B cell (primary cell): ENCODE results near the gene ZDHHC7. TPM values are rescaled to one million over a fixed set of nuclear protein-coding genes. Genes with fewer than 3 reads are reported as not detected.

Source experiments
- ATAC-seq: fragments of 200-7000 bp; cut with Tn5 transposase; one replicate; pipeline ENCODE4 v1.10.0; 2021; ENCODE audit warnings: low read depth, mild to moderate bottlenecking, moderate number of reproducible peaks, moderate library complexity
- CTCF ChIA-PET: fragments of 350-600 bp; sonication (Branson Sonifier 250); formaldehyde crosslinking; loops from one replicate; lab custom pipeline; 2021; ENCODE audit warnings: antibody characterized with exemption, inconsistent platforms; lab: Charles Lee
- POLR2A ChIA-PET: fragments of 350-600 bp; sonication (Branson Sonifier 250); formaldehyde crosslinking; loops from one replicate; lab custom pipeline; 2021; ENCODE audit warnings: antibody characterized with exemption; lab: Charles Lee
- DNase-seq: peaks from one replicate; pipeline ENCODE4 v3.0.0; 2013
- H2AFZ ChIP-seq: 2 replicates; pipeline ENCODE4 v1.6.1; 2012; ENCODE audit warnings: mild to moderate bottlenecking, low read depth, low read length; ENCODE audit not compliant: insufficient read depth, poor library complexity, severe bottlenecking
- H3K27ac ChIP-seq, 2 donors: 1 replicate in 1 of 2; 2 replicates in 1 of 2; pipeline ENCODE4 v1.5.1; 2012 to 2013; ENCODE audit warnings: low read length in 2 of 2, mild to moderate bottlenecking in 2 of 2, moderate library complexity in 1 of 2
- H3K27me3 ChIP-seq, 4 experiments: fragments of 200-600 bp in 1 of 4; sonication (generic) in 1 of 4; replicated peaks in 1 of 4; 1 replicate in 2 of 4; 2 replicates in 2 of 4; pipeline versions ENCODE4 v1.6.1 to v1.7.0; 2013 to 2016; ENCODE audit warnings: low read length in 3 of 4, mild to moderate bottlenecking in 2 of 4, mixed read lengths in 1 of 4, moderate library complexity in 1 of 4; ENCODE audit not compliant: insufficient read depth in 4 of 4, control insufficient read depth in 3 of 4; ENCODE audit errors: control extremely low read depth in 1 of 4
- H3K36me3 ChIP-seq, 2 experiments: replicated peaks in 1 of 2; 1 replicate in 1 of 2; 2 replicates in 1 of 2; pipeline versions ENCODE4 v1.6.1 to v1.7.1; 2013; ENCODE audit warnings: low read length in 1 of 2; ENCODE audit not compliant: insufficient read depth in 2 of 2, control insufficient read depth in 1 of 2; ENCODE audit errors: control extremely low read depth in 1 of 2, extremely low read depth in 1 of 2
- H3K4me1 ChIP-seq, 2 donors: fragments of 200-600 bp in 1 of 2; sonication (generic) in 1 of 2; 1 replicate in 1 of 2; 2 replicates in 1 of 2; pipeline versions ENCODE4 v1.5.1 to v1.6.1; 2013 to 2017; ENCODE audit warnings: low read length in 2 of 2; ENCODE audit not compliant: control insufficient read depth in 2 of 2, insufficient read depth in 2 of 2
- H3K4me2 ChIP-seq: replicated peaks from 2 replicates; pipeline ENCODE3; 2012; ENCODE audit warnings: mild to moderate bottlenecking, low read depth, low read length; ENCODE audit not compliant: poor library complexity, severe bottlenecking
- H3K4me3 ChIP-seq, 5 experiments: fragments of 200-600 bp in 1 of 5; sonication (generic) in 1 of 5; 1 replicate in 3 of 5; 2 replicates in 2 of 5; pipeline versions ENCODE4 v1.5.1 to v1.7.0; 2011 to 2016; ENCODE audit warnings: low read length in 4 of 5, mild to moderate bottlenecking in 4 of 5, low read depth in 2 of 5, control low read depth in 1 of 5, moderate library complexity in 1 of 5; ENCODE audit not compliant: insufficient read depth in 1 of 5; ENCODE audit errors: control extremely low read depth in 1 of 5, extremely low read depth in 1 of 5
- H3K79me2 ChIP-seq: fragments of 200-600 bp; sonication (generic); one replicate; pipeline ENCODE4 v1.6.0; 2016; ENCODE audit warnings: low read length; ENCODE audit not compliant: control insufficient read depth, insufficient read depth
- H3K9ac ChIP-seq: fragments of 200-600 bp; sonication (generic); 2 replicates; pipeline ENCODE4 v1.6.1; 2017; ENCODE audit warnings: mild to moderate bottlenecking, low read length, moderate library complexity
- H3K9me3 ChIP-seq, 3 donors: one replicate each; pipeline versions ENCODE4 v1.6.1 to v1.7.1; 2013; ENCODE audit warnings: low read length in 2 of 3; ENCODE audit not compliant: control insufficient read depth in 2 of 3, insufficient read depth in 1 of 3; ENCODE audit errors: control extremely low read depth in 1 of 3
- H4K20me1 ChIP-seq: 2 replicates; pipeline ENCODE4 v1.6.0; 2012; ENCODE audit warnings: mild to moderate bottlenecking, low read length; ENCODE audit not compliant: insufficient read depth, control insufficient read depth, poor library complexity, severe bottlenecking
- H3K27ac Mint-ChIP-seq: one replicate; pipeline ENCODE4 v1.8.0; 2021; ENCODE audit warnings: mixed read lengths
- H3K27me3 Mint-ChIP-seq: one replicate; pipeline ENCODE4 v1.8.0; 2021; ENCODE audit warnings: mixed read lengths
- H3K4me1 Mint-ChIP-seq: one replicate; pipeline ENCODE4 v1.8.0; 2021; ENCODE audit warnings: mixed read lengths
- H3K4me3 Mint-ChIP-seq: one replicate; pipeline ENCODE4 v1.8.0; 2021; ENCODE audit warnings: mixed read lengths
- H3K9me3 Mint-ChIP-seq: one replicate; pipeline ENCODE4 v1.8.0; 2022; ENCODE audit warnings: mixed read lengths; ENCODE audit not compliant: insufficient read depth
- CTCF ChIP-seq: fragments of 200-600 bp; IDR thresholded peaks from one replicate; pipeline ENCODE4 v1.8.0; 2022; ENCODE audit warnings: antibody characterized with exemption, mild to moderate bottlenecking
- EZH2 ChIP-seq: IDR thresholded peaks from 2 replicates; pipeline ENCODE4 v1.6.1; 2012; ENCODE audit warnings: borderline replicate concordance, low read depth, mild to moderate bottlenecking, moderate library complexity, low read length; ENCODE audit not compliant: insufficient read depth, poor library complexity, severe bottlenecking
- WGBS: methylation state at CpG from one replicate; pipeline ENCODE4 v1.1.5; 2013; ENCODE audit warnings: missing lambda C conversion rate; ENCODE audit not compliant: insufficient coverage; 5-methylcytosine and 5-hydroxymethylcytosine counted together
- intact Hi-C: fragments of 100-400 bp; cut with micrococcal nuclease; formaldehyde crosslinking; loops from one replicate; pipeline ENCODE4 v1.10.0; 2022
- polyA plus RNA-seq: library from polyadenylated mRNA; depleted of rRNA; stranded (reverse); fragments of >200 nt; gene quantifications from 2 replicates; pipeline ENCODE4 v1.2.3, GENCODE V29; 2012
- total RNA-seq, 2 donors: library from RNA; stranded (reverse); fragments of 120-200 nt in 1 of 2; gene quantifications; 1 replicate in 1 of 2; 2 replicates in 1 of 2; pipeline versions ENCODE4 v1.2.3 to v1.2.4, GENCODE V29; 2013 to 2022

ZDHHC7 gene
- total and polyA plus RNA-seq, 2 donors (not counting 1 experiment from before 2014, with no cell fraction given): 25.2 to 36.1 TPM

DNA sequence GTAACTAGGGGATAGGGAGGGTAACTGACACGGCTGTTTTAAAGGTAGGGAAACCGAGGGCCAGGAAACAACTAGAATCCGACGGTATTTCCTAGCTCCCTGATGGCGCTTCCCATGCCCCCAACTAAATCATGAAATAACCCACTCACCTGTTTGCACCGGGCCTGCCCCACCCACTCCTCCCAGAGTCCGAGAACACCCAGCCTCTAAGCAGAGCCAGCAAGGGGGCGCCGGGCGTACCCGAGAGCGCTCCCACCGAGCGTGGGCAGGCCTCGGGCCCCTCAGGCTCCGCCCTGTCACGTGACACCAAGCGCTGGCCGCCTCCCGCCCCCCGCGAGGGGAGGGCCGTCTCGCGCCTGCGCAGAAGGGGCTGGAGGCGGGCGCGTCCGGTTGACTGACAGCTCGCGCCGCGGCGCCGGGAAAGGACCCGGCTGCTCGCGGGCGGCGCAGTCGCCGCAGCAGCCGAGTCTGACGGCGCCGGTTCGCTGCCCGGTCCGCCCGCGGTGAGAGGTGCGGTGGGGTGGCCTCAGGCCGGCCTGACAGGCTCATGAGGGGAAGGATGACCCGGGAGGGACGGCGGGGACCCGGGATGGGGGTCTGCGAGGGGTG, 16.1 kb upstream of the ZDHHC7 start, which contains the start of gene KIAA0513:
Gene KIAA0513 (plus strand): TSS at position 447 of the 609 bp plus-strand sequence. CDS start 39,277 bp downstream, outside the sequence.
- WGBS: under 1% methylated on average over 59 of the region's 59 CpGs
- Histone ChIP-seq H3K27me3 (peaks cover 0 to 6% (median 2%) of the 10 kb centered on the region in 4 experiments), H3K36me3 (no peaks in the 10 kb centered on the region), H3K4me3 (peak within 1 kb of the TSS; percentile 57 to 84 (median 80)), H3K9me3 (no peaks in the 10 kb centered on the region), H3K79me2 (no peaks in the 10 kb centered on the region), H3K9ac (peak within 1 kb of the TSS; percentile 80), H3K4me1 (peaks cover 28 to 33% of the 10 kb centered on the region in 2 donors), H2AFZ (peak within 1 kb of the TSS; percentile 93), H4K20me1 (no peaks in the 10 kb centered on the region), H3K27ac (peak within 1 kb of the TSS; percentile 52 to 75), H3K4me2 (peak within 1 kb of the TSS; percentile 93)
- no peaks in the 10 kb centered on the region for H3K9me3 Mint-ChIP-seq
- ATAC-seq (peak; percentile 92), DNase-seq (peak; percentile 96)
- ChIA-PET CTCF (interaction anchor here (1.2 to 3.4 kb wide), 4 partner anchors 16 to 59 kb away, joined by 3 to 22 read pairs (median 6); partner anchors contain the start of gene ZDHHC7), POLR2A (interaction anchor here (0.6 to 1.2 kb wide), 3 partner anchors 16 to 658 kb away, joined by 3 to 4 read pairs (median 3); partner anchors contain the start of gene ZDHHC7)
- H3K27ac Mint-ChIP-seq: peak within 1 kb of the TSS; percentile 89
- intact Hi-C loops: loop anchor here (1.0 to 5.0 kb wide), 4 partner anchors 16 to 1220 kb away; partner anchors contain the start of genes HSBP1 and ZDHHC7
- peak within 1 kb of the TSS; percentile 94 for H3K4me3 Mint-ChIP-seq
- peaks cover 13% of the 10 kb centered on the region for H3K27me3 Mint-ChIP-seq
- TF ChIP-seq EZH2 (no peak), CTCF (no peak)
- peaks cover 42% of the 10 kb centered on the region for H3K4me1 Mint-ChIP-seq

DNA sequence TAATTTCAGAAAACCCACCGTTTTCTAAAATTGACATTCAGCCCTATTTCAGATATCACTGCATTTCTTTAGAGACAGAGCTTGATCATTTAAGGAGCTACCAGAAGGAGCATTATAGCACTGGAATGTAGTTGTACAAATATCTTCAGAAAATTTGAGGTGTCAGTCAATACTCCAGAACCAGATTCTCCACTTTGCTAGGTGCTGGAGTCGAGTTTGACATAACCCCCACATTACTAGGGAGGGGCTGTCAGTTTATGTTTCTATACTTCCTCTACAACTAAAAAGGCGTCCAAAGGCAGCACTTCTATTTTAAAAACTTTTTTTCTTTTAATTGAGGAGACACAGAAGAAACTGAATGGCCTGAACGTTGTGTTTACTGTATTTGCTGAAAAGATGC, 15.4 kb upstream of the ZDHHC7 start:
- Mint-ChIP-seq H3K9me3 (no peaks in the 10 kb centered on the region), H3K4me3 (peak overlapping the region; percentile 77), H3K27ac (peak overlapping the region; percentile 59), H3K4me1 (peaks cover 42% of the 10 kb centered on the region), H3K27me3 (peaks cover 12% of the 10 kb centered on the region)
- peak overlapping the region; percentile 80 for H3K9ac ChIP-seq
- H3K9me3 ChIP-seq: no peaks in the 10 kb centered on the region
- H3K79me2 ChIP-seq: no peaks in the 10 kb centered on the region
- TF ChIP-seq EZH2: no peak
- TF ChIP-seq CTCF: no peak
- H3K4me2 ChIP-seq: peak overlapping the region; percentile 93
- WGBS: no CpG with 5 or more reads among the region's 4 CpGs
- peak overlapping the region; percentile 11 for H2AFZ ChIP-seq
- peaks cover 0 to 6% (median 2%) of the 10 kb centered on the region in 4 experiments for H3K27me3 ChIP-seq
- DNase-seq (peak; percentile 15), ATAC-seq (no peak)
- H3K4me3 ChIP-seq: peak overlapping the region in 4 of 5 experiments; percentile 57 to 84 (median 74)
- no peaks in the 10 kb centered on the region for H4K20me1 ChIP-seq
- no peaks in the 10 kb centered on the region for H3K36me3 ChIP-seq
- H3K27ac ChIP-seq: no peak overlapping the region
- intact Hi-C loops: loop anchor here (1.0 to 5.0 kb wide), 4 partner anchors 15 to 1219 kb away; partner anchors contain the start of genes HSBP1 and ZDHHC7
- POLR2A ChIA-PET: interaction anchor here (0.8 to 1.2 kb wide), 2 partner anchors 15 to 16 kb away, joined by 3 to 4 read pairs; partner anchors contain the start of gene ZDHHC7
- CTCF ChIA-PET: interaction anchor here (1.0 to 3.4 kb wide), 5 partner anchors 11 to 60 kb away, joined by 3 to 22 read pairs (median 3); partner anchors contain the start of gene ZDHHC7
- H3K4me1 ChIP-seq: peaks cover 28 to 33% of the 10 kb centered on the region in 2 donors
